A204.1 (cell line): ENCODE measurements around the gene SPOPL.

ENCODE experiments used
- FAIRE-seq: peaks from 2 replicates; lab custom pipeline; 2012; peaks lifted over from hg19 to GRCh38; lab: Jason Lieb, UNC

The SPOPL gene

DNA sequence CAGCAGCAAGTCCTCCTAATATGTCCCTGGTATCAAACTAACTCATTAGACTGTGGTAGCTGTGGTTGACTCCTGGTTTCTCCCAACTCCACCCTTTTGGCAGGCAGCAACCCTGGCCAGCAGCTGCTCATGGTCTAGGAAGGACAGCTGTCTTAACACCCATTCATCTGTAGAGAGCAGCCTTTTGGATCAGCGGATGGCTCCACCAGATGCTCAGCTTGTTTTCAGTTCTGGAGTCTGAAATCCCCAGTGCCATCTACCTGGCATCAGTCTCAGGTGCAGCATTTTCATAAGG is 100.5 kb downstream of the SPOPL start:
- no peak for FAIRE-seq

- no peak for FAIRE-seq
Observed at GRCh38 chr2:138607746-138608145, 106.2 kb downstream of the SPOPL start.

DNA sequence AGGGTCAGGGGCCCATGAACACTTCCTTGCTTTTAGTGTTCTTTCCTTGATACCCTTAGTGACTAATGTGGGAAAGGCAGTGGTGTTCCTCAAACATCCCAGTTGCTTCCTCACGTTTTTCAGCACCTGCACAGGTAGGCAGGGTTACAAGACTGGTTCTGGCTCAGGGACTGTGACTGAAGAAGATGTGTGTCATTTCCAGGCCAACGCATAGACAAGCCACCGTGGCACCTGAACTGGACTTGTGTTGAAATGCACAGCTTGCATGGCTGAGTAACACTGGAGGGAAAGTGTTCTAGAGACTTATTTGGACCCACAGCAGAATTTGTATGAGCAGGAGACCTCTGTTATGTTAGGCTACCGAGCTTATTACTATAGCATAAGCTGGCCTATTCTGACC is 107.9 kb downstream of the SPOPL start:
- no peak for FAIRE-seq

- no peak for FAIRE-seq
Observed at GRCh38 chr2:138610201-138610953, 108.8 kb downstream of the SPOPL start.

DNA sequence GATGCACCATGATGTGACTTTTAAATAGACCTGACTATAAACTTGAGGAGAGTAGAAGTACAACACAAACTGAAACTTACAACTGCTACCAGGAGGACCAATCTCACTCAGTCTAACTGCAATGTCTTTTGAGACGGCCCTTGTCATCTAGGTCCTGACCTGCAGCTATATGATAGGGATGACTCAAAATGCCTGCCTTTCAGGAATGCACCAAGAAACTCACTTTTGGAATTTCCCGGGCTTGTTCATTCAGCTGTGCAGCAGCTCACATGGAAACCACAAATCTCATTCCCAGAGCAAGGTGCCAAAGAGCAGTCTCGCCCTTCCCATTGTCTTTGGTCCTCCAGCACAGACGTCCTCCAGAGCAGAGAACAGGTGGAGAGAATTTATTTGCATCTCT is 113.7 kb downstream of the SPOPL start:
- FAIRE-seq = no peak

DNA sequence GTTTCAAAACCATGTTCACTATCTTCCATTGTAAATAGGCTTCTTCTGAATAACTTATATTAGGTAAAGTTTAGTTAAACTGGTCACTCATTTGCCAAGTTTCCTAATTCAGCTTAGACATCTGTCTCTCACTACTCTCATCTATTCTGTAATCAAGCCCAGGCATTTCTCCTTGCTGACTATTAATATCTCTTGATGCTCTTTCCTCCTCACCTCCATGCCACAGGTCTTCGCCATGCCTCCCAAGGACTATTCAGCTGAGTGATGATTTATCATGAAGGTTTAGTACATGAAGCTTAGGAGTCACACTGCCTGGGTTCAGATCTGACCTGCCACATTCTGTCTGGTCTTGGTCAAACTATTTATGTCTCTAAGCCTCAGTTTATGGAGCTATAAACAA is 115.5 kb downstream of the SPOPL start:
- FAIRE-seq = no peak

DNA sequence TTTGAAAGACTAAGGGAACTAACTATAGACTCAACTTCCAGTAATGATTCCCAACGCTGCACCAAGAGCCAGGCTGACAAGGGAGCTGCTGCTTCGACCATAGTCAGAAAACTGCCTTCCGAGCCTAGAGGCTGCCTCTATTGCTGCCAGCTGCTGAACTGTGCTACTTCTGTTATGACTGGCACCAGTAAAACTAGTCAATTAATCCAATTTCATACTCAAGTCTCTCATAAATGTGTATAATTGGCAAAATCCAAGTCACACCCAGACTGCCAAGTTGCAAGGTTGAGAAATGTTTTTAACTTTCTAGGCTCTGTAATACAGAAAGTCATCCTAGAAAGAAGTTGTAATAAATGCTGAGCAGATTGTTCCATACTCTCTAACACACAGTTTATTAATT is 117.4 kb downstream of the SPOPL start:
- FAIRE-seq = no peak

DNA sequence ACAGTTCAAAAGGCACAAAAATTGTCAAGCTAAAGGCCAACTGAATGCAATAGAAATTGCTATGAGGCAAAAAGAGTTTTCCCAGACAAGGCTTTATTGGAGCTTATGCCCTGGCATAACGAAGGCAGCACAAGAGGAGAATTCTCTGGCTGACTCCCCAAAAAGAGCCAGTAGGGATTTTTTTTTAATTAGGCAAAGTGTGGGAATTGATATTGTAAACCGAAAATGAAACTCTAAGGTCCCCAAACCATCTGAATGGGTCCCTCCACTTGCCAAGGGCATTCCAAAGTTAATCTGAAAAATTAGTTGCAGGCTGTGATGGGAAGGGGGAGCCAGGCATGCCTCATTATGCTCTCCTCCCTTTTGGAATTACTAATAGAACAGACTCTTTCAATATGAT is 118.9 kb downstream of the SPOPL start:
- FAIRE-seq = no peak

- no peak for FAIRE-seq
Observed at GRCh38 chr2:138621139-138621538, 119.6 kb downstream of the SPOPL start.

DNA sequence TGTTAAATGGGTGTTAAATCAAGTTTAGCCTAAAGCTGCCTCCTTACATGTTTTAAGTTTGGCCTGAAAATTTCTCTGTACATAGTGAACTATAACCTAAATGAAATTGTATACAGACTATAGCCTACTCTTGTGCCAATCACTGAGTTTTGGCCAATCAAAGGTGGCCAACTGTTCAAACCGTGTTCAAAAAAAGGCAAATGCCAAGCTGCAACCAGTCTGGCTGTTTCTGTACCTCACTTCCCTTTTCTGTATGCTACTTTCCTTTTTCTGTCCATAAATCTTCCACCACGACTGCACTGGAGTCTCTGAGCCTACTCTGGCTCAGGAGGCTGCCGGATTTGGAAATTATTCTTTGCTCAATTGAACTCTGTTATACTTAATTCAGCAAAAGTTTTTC is 121.0 kb downstream of the SPOPL start:
- no peak for FAIRE-seq
